ENCODE results near the gene ZNF587.
A peak's percentile ranks its signal among the peaks of the same experiment; 100 is the strongest.
"Not testable (repeated sequence)": the region's sequence is repeated elsewhere in the genome, so short reads cannot be mapped to it uniquely, and the experiment has no call there.

Gene ZNF587

DNA sequence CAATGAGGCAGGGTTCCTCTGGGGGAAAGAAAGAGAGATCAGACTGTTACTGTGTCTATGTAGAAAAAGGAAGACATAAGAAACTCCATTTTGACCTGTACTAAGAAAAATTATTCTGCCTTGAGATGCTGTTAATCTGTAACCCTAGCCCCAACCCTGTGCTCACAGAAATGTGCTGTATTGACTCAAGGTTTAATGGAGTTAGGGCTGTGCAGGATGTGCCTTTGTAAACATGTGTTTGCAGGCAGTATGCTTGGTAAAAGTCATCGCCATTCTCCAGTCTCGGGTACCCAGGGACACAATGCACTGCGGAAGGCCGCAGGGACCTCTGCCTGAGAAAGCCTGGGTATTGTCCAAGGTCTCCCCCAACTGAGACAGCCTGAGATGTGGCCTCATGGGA is 26.1 kb upstream of the ZNF587 start:
- DNase-seq, result not testable (repeated sequence)

GRCh38 chr19:57825511-57825910 is 24.1 kb upstream of the ZNF587 start:
- DNase-seq, result no peak

DNA sequence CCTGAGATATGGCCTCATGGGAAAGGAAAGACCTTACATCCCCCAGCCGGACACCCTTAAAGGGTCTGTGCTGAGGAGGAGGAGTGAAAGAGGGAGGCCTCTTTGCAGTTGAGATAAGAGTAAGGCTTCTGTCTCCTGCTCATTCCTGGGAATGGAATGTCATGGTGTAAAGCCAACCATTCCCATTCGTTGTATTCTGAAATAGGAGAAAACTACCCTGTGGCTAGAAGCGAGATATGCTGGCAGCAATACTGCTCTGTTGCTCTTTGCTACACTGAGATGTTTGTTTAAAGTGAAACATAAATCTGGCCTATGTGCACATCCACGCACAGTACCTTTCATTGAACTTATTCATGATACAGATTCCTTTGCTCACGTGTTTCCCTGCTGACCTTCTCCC is 20.3 kb upstream of the ZNF587 start:
- no peak for DNase-seq

DNA sequence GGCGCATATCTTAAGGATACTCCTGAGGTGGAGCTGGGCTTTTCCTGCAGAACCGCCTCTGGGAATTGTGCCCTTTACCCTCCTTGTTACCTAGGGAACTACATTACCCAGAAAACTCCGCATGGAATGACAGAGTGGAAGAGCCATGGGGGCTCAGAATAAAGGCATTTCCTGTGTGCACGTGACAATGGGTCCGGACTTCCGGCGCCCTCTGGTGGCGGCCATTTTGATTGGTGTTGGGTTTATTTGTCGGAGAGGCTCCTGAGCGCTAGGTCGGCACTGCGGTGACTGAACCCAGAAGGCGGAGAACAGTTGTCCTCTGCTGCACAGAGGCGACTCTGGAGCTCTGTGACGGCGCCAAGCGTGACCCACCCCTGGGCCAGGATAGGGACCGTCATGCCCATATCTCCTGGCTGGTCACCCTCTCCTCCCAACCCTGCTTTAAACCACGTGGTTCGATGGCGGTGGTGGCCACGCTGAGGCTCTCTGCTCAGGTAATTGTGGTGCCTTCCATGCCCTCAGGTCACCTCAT is 19.5 kb upstream of the ZNF587 start, which contains the start of gene ZNF587B:
TSS of gene ZNF587B (plus strand) at position 229 of the 532 bp plus-strand sequence. CDS start at position 459, 230 bp downstream.
- peak; percentile 48 for DNase-seq

GRCh38 chr19:57836991-57837390 is 12.7 kb upstream of the ZNF587 start:
- DNase-seq, result not testable (repeated sequence)

DNA sequence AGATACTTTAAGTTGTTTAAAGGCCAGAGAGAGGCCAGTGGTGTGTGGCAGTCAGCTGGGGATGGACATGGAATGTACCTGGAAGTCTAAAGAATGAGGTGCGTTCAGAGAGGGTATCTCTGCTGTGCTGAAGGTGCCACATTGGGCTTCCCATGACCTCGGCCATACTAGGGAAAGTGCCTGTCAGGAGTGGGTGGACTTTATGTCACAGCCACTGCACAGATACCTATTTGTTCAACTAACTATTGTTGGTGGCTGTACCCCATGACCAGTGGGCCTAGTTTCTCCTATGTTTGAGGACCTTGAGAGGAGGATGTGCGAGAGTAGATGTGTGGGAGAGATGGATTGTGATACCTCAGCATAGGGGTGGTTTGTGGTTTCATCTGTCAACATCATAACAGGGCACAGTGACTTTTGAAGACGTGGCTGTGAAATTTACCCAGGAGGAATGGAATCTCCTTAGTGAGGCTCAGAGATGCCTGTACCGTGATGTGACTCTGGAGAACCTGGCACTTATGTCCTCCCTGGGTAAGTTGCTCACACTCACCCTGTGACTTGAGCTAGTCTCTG is 11.0 kb upstream of the ZNF587 start:
- not testable (repeated sequence) for DNase-seq

- no peak for DNase-seq
Measured at GRCh38 chr19:57841122-57841763, 8.4 kb upstream of the ZNF587 start.

GRCh38 chr19:57847164-57847563 is 2.5 kb upstream of the ZNF587 start:
- DNase-seq, result not testable (repeated sequence)

GRCh38 chr19:57849162-57849665 is 445 bp upstream of the ZNF587 start:
- not testable (repeated sequence) for DNase-seq

DNA sequence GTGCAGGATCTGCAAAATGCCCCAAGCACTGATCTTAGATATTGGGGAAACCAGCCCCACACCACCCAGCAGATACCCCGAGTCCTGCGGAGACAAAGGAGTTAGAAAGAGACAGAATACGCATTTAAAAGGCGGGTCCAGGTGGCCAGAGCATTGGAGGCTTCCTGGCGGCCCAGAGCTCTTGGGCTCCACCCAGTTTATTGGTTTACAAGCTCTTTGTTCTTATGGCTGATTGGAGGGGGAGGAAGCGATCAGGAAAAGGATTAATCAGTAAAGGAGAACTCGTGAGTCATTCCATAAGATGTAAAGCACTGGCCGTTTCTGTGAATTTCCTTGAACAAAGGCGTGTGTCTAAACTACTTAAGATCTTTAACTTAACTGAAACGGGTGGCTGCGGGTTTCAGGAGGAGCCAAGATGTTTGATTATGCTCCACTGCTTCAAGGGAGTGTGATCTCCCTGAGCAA is 926 bp downstream of the ZNF587 start:
- DNase-seq, result no peak

DNA sequence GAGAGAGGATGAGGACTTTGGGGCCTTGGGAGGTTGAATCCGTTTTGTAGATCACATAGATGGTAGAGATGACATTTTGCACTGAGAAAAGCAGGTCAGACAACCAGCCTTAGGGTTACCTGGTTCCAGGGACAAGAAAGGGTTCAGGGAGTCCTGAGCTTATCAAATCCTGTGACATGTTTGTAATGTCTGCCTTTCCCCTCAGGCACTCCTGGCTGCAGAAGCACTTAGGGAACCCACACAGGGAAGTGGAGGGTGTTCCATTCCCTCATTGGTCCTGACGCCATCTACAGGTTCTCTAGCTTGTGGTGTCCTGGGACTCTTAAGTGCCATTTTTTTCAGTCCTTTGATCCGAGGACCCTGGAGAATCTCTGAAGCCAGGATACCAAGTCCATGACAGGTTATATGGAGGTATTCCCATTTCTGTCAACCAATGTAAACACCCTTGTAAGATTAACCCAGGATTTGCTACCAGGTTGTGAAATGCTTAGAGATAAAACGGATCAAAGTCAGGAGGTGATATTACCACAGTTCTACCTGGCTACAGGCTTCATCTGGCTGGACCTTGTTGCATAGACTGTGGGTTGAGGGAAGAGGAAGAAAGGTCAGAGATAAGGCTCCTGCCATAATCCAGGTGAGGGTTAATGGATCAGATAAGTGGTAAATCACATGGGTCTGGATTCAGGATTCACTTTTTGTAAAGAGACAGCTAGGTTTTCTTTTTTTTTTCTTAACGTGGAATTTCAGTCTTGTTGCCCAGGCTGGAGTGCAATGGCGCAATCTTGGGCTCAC is 2.3 kb downstream of the ZNF587 start:
- DNase-seq, result not testable (repeated sequence)

DNA sequence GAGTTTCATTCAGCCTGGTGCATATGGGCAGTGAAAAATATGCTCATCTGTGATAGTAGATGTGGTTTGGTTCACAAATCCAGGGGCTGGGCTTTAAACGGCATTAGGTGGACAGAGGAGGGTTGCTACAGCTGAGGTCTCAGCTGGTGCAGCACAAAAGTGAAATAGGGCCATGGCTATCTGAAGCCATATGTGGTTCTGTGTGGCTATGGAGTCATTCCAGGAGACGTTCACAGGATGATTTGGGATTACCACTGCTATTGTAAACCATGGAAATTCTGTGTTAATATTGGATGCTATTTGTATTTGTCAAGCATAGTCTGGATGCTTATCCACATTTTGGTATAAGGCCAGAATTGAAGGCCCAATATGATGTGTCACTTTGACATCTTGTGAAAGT is 4.5 kb downstream of the ZNF587 start:
- DNase-seq, result not testable (repeated sequence)

GRCh38 chr19:57862351-57862750 is 12.7 kb downstream of the ZNF587 start:
- DNase-seq, result not testable (repeated sequence)

- DNase-seq, result no peak
Measured at GRCh38 chr19:57867868-57868492, 18.3 kb downstream of the ZNF587 start.

DNA sequence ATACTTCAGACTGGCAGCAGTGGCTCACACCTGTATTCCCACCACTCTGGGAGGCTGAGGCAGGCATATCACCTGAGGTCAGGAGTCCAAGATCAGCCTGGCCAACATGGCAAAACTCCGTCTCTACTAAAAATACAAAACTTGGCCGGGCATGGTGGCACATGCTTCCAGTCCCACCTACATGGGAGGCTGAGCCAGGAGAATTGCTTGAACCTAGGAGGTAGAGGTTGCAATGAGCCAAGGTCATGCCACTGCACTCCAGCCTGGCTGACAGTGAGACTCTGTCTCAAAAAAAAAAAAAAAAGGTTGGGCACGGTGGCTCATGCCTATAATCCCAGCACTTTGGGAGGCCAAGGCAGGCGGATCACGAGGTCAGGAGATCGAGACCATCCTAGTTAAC is 20.0 kb downstream of the ZNF587 start:
- not testable (repeated sequence) for DNase-seq

DNA sequence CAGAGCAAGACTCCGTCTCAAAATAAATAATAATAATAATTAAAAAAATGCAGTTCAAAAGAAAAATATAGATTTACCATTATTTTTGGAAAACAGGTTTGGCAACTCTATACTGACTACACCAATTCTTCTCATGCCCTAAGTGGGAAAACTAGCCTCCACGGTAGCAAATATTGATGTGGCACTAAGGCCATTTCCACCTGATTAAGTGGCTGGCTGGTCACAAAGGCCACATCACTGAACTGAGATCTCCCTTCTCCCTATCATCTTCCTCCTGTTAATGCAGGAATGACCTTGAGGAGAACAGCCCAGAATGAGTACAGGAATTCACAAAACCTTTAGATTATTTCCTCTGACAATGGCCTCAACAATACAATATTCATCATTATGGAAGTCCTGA is 20.6 kb downstream of the ZNF587 start:
- no peak for DNase-seq

- no peak for DNase-seq
Measured at GRCh38 chr19:57872450-57872849, 22.8 kb downstream of the ZNF587 start.

DNA sequence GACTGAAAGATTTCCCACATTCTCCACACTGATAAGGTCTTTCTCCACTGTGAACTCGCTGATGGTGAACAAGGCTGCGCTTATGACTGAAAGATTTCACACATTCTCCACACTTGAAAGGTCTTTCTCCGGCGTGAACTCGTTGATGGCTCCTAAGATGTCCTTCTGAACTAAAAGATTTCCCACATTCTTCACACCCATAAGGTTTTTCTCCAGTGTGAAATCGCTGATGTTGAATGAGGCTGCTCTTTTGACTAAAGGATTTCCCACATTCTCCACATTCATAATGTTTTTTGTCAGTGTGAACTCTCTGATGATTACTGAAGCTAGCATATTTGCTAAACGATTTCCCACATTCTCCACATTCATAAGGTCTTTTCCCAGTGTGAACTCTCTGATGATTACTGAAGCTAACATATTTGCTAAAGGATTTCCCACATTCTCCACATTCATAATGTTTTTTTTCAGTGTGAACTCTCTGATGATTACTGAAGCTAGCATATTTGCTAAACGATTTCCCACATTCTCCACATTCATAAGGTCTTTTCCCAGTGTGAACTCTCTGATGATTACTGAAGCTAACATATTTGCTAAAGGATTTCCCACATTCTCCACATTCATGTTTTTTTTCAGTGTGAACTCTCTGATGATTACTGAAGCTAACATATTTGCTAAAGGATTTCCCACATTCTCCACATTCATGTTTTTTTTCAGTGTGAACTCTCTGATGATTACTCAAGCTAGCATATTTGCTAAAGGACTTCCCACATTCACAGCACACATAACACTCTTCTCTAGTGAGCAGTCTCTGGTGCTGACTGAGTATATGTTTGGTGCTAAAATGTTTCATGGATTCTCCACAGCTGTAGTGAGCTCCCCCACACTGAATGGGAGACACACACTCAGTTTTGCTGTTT is 24.5 kb downstream of the ZNF587 start:
- not testable (repeated sequence) for DNase-seq

GRCh38 chr19:57886046-57886445 is 36.4 kb downstream of the ZNF587 start:
- DNase-seq, result no peak

DNA sequence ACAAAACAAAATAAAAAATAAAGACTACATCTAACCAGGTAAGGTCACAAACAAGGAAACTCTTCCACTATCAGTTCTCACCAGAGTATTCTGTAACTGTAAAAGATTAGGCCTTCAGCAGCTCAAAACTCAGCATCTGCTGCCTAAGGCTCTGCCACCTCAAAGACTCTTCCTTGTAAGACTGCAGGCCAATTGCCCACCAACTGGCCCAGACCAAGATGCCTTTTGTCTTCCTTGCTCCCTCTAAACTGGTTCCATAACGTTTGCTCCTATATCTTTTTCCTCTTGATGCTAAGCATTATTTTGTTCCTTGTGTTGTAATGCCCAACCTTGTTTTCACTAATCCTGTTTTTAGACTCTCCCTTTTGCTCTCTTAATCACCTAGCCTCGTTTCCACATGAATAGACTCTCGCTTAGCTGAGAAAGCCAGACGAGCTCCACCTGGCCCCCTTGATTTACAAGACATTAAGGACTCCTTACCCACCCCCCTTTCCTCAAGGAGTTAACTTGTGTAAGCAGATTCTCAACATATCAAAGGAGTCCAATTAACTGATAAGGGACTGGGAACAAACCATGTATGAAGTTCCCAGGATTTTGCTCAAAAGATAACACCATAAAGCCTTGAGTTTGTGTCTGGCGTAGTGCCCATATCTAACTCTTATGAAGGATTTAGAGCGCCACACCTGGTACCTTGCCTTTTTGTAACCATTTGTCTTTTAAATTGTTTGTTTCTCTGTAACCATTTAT is 37.7 kb downstream of the ZNF587 start:
- no peak for DNase-seq

- DNase-seq, result no peak
Measured at GRCh38 chr19:57888107-57888559, 38.5 kb downstream of the ZNF587 start.
